Activated T-cell treated with anti-CD3 and anti-CD28 coated beads, Interleukin-2, amount 50 U/mL, for 24 hours (primary cell): Measurements from ENCODE around the gene TOM1L2.
"Not testable (repeated sequence)": the region's sequence is repeated elsewhere in the genome, so short reads cannot be mapped to it uniquely, and the experiment has no call there.

Experiments
- DNase-seq: peaks from one replicate; pipeline ENCODE4 v3.0.0-alpha.2; 2020
- H3K27ac Mint-ChIP-seq: 2 replicates; pipeline ENCODE4 v1.8.0; 2020; ENCODE audit warnings: mild to moderate bottlenecking, mixed read lengths
- H3K27me3 Mint-ChIP-seq: 2 replicates; pipeline ENCODE4 v1.8.0; 2020; ENCODE audit warnings: mixed read lengths
- H3K36me3 Mint-ChIP-seq: 2 replicates; pipeline ENCODE4 v1.8.0; 2020; ENCODE audit warnings: low read depth, mixed read lengths
- H3K4me1 Mint-ChIP-seq: 2 replicates; pipeline ENCODE4 v1.8.0; 2020; ENCODE audit warnings: low read depth, mixed read lengths
- H3K4me3 Mint-ChIP-seq: 2 replicates; pipeline ENCODE4 v1.8.0; 2020; ENCODE audit warnings: mild to moderate bottlenecking, moderate library complexity, mixed read lengths
- H3K9me3 Mint-ChIP-seq: 2 replicates; pipeline ENCODE4 v1.8.0; 2020; ENCODE audit warnings: mixed read lengths

Gene TOM1L2

DNA sequence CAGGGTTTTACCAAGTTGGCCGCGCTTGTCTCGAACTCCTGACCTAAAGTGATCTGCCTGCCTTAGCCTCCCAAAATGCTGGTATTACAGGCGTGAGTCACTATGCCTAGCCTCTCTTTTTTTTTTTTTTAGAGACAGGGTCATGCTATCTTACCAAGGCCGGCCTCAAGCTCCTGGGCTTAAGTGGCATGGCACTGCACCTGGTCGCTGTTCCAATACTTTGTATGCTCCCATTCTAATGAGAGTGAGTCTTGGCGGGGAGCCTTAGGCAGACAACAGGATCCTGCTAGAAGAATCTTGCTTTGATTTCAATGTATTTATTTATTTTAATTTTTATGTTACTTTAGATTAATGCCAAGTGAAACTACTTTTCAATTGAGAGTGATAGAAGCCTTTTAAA, 21.9 kb downstream of the TOM1L2 start:
- Mint-ChIP-seq H3K27ac (no peak overlapping the region), H3K4me1 (peaks cover 51% of the 10 kb centered on the region), H3K9me3 (no peaks in the 10 kb centered on the region), H3K36me3 (peaks cover 5% of the 10 kb centered on the region), H3K27me3 (no peaks in the 10 kb centered on the region), H3K4me3 (no peak overlapping the region)
- no peak for DNase-seq

DNA sequence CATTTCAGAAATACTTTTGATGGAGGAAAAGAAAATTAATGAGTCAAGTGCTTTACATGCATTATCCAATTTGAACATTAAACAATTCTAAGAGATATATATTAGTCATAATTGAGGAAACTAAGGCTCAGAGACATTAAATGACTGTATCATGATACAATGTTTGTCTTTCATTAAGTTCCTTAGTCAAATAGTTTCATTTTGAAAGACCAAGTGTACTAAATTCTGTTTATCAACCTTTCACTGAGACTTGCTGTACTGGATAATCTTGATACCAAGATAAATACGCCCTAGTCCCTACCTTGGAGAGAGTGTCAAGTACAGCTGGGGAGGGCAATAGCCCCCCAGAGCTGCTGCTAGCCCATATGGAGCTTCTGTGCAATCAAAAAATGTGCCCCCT, 24.2 kb downstream of the TOM1L2 start:
- Mint-ChIP-seq H3K27ac (peak overlapping the region; percentile 81), H3K4me3 (no peak overlapping the region), H3K4me1 (peaks cover 48% of the 10 kb centered on the region), H3K27me3 (no peaks in the 10 kb centered on the region), H3K9me3 (no peaks in the 10 kb centered on the region), H3K36me3 (no peaks in the 10 kb centered on the region)
- no peak for DNase-seq

DNA sequence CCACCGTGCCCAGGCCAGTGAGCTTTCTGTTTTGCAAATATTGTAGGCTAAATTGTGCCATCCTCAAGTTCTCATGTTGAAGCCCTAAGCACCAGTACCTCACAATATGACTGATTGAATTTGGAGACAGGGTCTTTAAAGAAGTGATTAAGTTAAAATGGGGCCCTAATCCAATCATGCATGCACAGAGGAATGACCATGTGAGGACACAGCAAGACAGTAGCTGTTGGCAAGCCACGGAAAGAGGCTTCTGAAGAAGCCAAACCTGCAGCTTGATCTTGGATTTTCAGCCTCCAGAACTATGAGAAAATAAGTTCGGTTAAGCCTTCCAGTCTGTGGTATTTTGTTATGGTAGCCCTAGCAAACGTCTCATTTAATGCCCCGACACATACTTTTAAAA, 24.9 kb downstream of the TOM1L2 start:
- Mint-ChIP-seq H3K4me1 (peaks cover 51% of the 10 kb centered on the region), H3K27ac (peak overlapping the region; percentile 82), H3K36me3 (no peaks in the 10 kb centered on the region), H3K9me3 (no peaks in the 10 kb centered on the region), H3K27me3 (no peaks in the 10 kb centered on the region), H3K4me3 (no peak overlapping the region)
- DNase-seq, result no peak

DNA sequence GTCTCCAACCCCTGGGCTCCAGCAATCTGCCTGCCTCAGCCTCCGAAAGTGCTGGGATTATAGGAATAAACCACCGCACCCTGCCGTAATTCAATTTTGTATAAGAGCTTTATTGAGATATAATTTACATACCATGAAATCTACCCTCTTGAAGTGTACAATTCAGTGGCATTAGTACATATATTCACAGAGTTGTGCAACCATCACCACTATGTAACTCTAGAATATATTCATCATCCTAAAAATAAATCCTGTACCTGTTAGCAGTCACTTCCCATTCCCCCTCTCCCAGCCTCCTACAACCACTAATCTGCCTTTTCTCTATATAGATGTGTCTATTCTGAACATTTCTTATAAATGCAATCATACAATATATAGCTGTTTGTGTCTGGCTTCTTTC, 26.1 kb downstream of the TOM1L2 start:
- Mint-ChIP-seq H3K4me1 (peaks cover 47% of the 10 kb centered on the region), H3K36me3 (no peaks in the 10 kb centered on the region), H3K9me3 (no peaks in the 10 kb centered on the region), H3K27me3 (no peaks in the 10 kb centered on the region), H3K4me3 (no peak overlapping the region), H3K27ac (no peak overlapping the region)
- DNase-seq, result no peak

DNA sequence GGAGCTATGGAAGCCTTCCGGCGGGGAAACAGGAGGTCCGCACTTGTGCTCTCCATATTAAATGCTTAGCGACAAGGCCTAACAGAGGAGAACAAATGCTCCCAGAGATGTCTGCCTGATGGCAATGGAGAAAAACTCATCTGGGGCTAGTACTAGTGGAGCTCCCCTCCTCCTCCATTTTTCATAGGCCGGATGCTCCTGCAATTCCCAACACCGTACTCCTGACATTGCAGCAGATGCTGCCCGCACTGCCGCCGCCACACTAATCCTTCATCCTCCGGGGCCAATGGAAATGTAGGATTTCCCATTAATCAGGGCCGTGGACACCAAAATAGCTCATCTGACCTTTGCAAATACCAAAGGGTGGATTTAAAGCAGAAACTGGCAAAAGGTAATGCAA, 27.5 kb downstream of the TOM1L2 start:
- Mint-ChIP-seq H3K36me3 (no peaks in the 10 kb centered on the region), H3K4me1 (peaks cover 45% of the 10 kb centered on the region), H3K27me3 (no peaks in the 10 kb centered on the region), H3K9me3 (no peaks in the 10 kb centered on the region), H3K4me3 (no peak overlapping the region), H3K27ac (no peak overlapping the region)
- DNase-seq, result no peak

DNA sequence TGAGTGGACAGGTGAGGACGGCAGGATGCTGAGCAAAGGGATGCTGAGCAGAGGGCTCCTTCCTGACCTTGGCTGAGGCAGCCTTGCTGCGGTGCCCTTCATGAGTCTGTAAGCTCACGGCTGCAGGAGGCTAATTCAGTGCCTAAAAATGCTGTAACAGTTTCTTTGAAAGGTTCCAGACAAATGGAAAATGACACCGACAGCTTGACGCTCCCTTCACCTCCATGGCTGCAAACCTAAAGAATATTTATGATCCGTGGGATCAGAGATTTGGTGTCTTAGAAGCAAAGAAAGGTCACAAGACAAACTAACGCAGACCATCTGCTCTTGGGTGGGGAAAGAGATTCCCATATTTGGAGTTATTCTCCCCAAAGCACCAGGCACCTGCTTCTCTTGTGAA, 28.0 kb downstream of the TOM1L2 start:
- no peak overlapping the region for H3K4me3 Mint-ChIP-seq
- DNase-seq, result no peak
- H3K27me3 Mint-ChIP-seq, result no peaks in the 10 kb centered on the region
- no peak overlapping the region for H3K27ac Mint-ChIP-seq
- H3K4me1 Mint-ChIP-seq, result peaks cover 46% of the 10 kb centered on the region
- no peaks in the 10 kb centered on the region for H3K36me3 Mint-ChIP-seq
- H3K9me3 Mint-ChIP-seq, result no peaks in the 10 kb centered on the region

DNA sequence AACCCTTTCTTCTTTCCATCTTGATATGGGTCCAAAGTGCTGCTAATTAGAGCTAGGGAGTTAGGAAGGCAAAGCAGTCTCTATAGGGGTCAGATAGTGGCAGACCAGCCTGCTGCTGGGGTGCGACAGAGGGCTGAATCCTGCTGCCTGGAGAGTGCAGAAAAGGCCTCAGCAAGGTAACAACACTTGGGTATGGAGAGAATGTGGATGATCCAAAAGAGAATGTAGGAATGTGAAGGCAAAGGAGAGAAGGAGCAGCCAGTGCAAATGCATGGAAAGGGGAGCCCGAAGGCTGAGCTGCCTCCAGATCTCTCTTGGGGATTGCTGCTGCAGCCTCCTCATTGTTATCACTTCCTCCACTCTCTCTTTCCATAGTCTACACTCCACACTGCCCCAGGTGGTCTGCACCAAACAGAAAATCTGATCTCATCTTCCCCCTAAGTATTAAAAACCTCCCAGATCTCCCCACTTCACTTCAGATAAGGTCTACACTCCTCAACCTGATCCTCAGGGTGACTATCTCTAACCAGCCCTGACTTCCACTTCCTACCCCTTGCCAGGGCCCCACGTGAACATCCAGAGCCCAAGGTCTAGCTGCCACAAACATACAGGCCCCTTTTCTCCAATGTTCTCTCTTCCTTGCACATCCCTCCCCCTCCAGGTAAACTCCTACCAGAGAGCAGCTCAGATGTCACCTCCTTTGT, 28.8 kb downstream of the TOM1L2 start:
- H3K27ac Mint-ChIP-seq, result no peak overlapping the region
- peaks cover 42% of the 10 kb centered on the region for H3K4me1 Mint-ChIP-seq

DNA sequence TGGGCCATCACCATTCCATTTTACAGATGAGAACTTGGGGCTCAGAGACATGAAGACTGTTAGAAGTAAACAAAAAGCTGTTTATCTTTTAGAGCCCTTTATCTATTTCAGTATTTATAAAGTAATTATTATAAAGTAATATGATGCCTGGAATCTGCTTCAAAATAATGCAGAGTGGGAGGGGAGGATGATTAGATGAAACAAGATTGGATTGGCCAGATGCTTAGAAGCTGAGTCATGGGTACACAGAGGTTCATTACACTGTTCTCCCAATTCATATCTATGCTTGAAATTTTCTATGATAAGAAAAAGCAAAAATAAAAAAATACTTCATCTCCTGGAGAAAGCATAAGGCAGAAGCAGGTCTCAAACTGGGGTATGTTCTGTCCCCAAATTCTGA, 29.4 kb downstream of the TOM1L2 start:
- no peaks in the 10 kb centered on the region for H3K27me3 Mint-ChIP-seq
- no peaks in the 10 kb centered on the region for H3K36me3 Mint-ChIP-seq
- no peak overlapping the region for H3K4me3 Mint-ChIP-seq
- H3K27ac Mint-ChIP-seq, result no peak overlapping the region
- no peak for DNase-seq
- H3K4me1 Mint-ChIP-seq, result peaks cover 38% of the 10 kb centered on the region
- no peaks in the 10 kb centered on the region for H3K9me3 Mint-ChIP-seq

More for the DNA sequence above, 28.8 kb downstream of the TOM1L2 start:
- no peak for DNase-seq
- H3K36me3 Mint-ChIP-seq, result no peaks in the 10 kb centered on the region
- H3K9me3 Mint-ChIP-seq, result no peaks in the 10 kb centered on the region
- no peaks in the 10 kb centered on the region for H3K27me3 Mint-ChIP-seq
- H3K4me3 Mint-ChIP-seq, result no peak overlapping the region

DNA sequence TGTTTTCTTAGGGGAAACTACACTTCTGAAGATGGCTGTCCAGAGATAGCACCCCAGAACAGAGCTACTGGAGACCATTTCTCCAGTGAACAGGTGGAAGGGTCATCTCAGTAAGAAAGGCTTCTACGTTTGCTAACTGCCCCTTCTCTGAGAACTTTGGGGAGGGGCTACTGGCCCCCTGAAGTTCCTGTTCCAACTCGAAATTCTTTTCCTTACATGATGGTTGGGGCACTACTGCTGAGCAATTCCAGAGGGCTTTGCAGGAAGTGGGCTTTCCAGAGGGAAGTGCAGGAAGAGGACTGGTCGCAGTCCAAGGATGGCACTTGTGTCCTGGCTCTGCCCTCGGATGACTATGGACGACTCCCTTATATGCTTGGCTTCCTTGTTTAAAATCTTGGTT, 31.2 kb downstream of the TOM1L2 start:
- H3K36me3 Mint-ChIP-seq, result no peaks in the 10 kb centered on the region
- H3K9me3 Mint-ChIP-seq, result no peaks in the 10 kb centered on the region
- peaks cover 37% of the 10 kb centered on the region for H3K4me1 Mint-ChIP-seq
- DNase-seq, result no peak
- no peak overlapping the region for H3K4me3 Mint-ChIP-seq
- H3K27ac Mint-ChIP-seq, result peak overlapping the region; percentile 6
- H3K27me3 Mint-ChIP-seq, result no peaks in the 10 kb centered on the region

DNA sequence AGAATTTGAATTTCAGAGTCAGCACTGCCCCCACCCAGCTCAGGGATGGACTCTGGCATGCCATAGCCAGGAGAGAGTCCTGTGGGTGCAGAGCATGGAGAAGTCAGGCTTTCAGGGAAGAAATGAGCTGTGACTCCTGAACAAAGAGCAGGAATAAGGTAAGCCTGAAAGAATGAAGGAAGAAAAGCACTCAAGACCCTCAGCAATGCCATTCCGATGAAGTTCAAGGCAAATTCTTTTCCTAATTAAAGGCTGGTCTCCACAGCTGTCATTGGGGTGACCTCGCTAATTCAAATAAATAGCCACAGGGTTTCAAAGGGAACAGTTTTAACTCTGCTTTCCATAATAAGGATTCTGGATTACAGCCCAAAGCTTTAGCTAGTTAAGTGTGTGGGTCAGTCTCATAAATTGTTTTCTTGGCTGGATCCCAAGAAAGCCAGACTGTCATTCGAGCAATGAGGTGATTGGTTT, 31.7 kb downstream of the TOM1L2 start:
- DNase-seq, result no peak
- Mint-ChIP-seq H3K27me3 (no peaks in the 10 kb centered on the region), H3K36me3 (no peaks in the 10 kb centered on the region), H3K27ac (no peak overlapping the region), H3K4me3 (no peak overlapping the region), H3K9me3 (no peaks in the 10 kb centered on the region), H3K4me1 (peaks cover 40% of the 10 kb centered on the region)

DNA sequence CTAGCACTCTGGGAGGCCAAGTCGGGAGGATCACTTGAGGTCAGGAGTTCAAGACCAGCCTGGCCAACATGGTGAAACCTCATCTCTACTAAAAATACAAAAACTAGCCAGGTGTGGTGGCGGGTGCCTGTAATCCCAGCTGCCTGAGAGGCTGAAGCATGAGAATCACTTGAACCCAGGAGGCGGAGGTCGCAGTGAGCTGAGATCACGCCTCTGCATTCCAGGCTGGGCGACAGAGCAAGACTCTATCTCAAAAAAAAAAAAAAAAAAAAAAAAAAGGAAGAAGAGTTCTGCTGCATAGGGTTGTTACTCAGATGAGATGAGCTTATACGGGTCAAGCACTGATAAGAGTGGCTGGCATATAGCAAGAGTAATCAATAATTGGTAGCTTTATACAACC, 32.3 kb downstream of the TOM1L2 start:
- H3K4me3 Mint-ChIP-seq, DNase-seq, H3K27me3 Mint-ChIP-seq, H3K27ac Mint-ChIP-seq, H3K9me3 Mint-ChIP-seq, H3K36me3 Mint-ChIP-seq: not testable (repeated sequence)
- H3K4me1 Mint-ChIP-seq, result peaks cover 45% of the 10 kb centered on the region

DNA sequence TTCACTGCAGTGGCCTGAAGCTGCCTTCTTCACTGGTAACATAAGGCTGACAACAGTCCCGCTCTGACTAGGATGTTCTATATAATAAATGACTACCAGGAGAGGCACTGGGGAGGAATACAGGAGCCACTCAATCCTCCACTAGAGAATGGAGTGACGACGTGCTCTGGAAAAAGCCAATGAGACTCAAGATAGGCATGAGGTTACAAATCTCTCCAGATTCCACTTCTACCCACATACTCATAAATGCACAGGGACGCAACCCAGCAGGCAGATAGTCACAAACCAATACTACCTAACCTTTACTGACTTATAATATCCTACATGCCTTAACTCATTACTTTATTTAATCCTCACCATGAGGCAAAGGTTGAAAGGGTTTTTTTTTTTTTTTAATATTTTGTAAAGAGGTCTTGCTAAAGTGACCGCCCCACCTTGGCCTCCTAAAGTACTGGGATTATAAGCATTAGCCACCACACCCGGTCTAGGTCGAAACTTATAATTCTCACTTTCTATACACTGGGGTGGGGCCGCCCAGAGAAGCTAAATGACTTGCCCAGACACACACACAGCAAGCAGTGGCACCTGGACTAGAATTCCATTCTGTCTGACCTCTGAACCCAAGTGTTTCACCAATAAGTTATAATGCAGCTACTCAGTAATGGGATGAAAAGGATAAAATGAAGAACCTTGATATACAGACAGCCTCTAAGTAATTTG, 33.7 kb downstream of the TOM1L2 start:
- DNase-seq, result no peak
- peaks cover 52% of the 10 kb centered on the region for H3K4me1 Mint-ChIP-seq
- H3K9me3 Mint-ChIP-seq, result no peaks in the 10 kb centered on the region
- no peaks in the 10 kb centered on the region for H3K27me3 Mint-ChIP-seq
- H3K27ac Mint-ChIP-seq, result no peak overlapping the region
- H3K4me3 Mint-ChIP-seq, result no peak overlapping the region
- no peaks in the 10 kb centered on the region for H3K36me3 Mint-ChIP-seq

DNA sequence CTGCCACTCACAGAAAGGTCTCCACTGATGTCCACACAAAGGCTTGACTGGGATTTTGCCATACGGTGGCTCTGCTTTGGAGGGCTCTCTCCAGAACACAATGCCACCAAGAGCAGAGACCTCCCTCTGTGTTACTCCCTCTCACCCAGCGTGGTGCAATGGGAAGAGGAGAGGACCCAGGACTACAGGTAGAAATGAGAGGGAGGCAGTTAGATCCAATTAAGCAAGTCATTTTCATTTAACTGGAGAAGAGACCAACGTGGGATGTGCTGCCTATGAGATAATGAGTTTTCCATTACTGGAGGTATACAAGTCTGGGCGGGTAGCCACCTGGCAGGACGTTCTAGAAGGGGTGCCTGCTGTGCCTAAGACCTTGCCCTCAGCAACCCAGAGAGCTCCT, 34.2 kb downstream of the TOM1L2 start:
- Mint-ChIP-seq H3K9me3 (no peaks in the 10 kb centered on the region), H3K4me3 (no peak overlapping the region), H3K36me3 (no peaks in the 10 kb centered on the region), H3K27me3 (no peaks in the 10 kb centered on the region), H3K27ac (no peak overlapping the region), H3K4me1 (peaks cover 48% of the 10 kb centered on the region)
- no peak for DNase-seq

DNA sequence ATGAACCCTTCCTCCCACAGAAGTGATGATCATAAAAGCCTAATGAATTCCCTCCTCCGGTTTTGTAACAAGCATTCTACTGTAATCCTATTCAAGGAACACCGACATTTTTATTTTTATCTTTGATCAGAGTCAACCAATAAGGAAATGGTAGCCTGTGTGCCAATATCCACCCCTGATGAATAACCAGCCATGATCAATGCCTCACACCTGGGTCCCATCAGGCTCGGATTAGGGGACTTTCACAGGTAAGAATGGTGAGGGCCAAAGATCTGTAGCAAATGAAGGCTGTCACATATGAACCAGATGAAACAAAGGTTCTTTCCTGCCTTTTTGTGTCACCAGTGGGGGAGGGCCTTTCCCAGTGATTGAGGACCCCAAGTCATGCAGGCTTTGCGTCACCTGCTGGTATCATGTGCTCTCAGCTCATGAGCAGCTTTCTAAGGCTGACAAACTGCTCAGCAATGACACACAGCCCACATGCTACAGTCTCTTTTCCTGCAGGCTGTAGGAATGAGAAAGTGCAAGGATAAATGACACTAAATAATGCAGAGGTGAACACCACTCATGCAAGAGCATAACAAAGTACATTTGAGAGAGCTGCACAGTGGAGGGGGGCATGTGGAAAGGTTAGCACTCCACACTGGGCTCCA, 34.9 kb downstream of the TOM1L2 start:
- Mint-ChIP-seq H3K9me3 (no peaks in the 10 kb centered on the region), H3K27ac (no peak overlapping the region), H3K4me1 (peaks cover 45% of the 10 kb centered on the region), H3K27me3 (no peaks in the 10 kb centered on the region), H3K4me3 (no peak overlapping the region), H3K36me3 (no peaks in the 10 kb centered on the region)
- no peak for DNase-seq
